ENCODE data around the gene ODAD3.
A peak's percentile ranks its signal among the peaks of the same experiment; 100 is the strongest.
"Not testable (repeated sequence)": the region's sequence is repeated elsewhere in the genome, so short reads cannot be mapped to it uniquely, and the experiment has no call there.

ODAD3 gene

DNA sequence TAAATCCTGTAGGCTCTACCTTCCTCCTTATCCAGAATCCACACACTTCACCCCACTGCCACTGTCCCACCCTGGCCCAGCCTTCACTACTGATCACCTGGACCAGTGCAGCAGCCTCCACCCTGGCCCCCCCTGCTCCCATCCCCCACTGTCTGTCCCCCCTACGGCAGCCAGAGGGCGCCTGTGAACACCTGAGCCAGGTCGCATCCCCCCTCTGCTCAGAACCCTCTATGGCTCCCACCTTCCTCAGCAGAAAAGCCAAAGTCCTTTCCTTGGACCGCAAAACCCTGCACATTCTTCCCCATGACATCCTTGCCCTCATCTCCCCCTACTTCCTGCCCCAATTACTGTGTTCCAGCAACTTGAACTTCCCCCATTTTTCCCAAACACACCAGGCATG is 25.3 kb upstream of the ODAD3 start:
- DNase-seq (ENCODE audit: low spot score): no peak

- not testable (repeated sequence) for DNase-seq (ENCODE audit: low spot score)
Observed at GRCh38 chr19:11458912-11459311, 24.0 kb upstream of the ODAD3 start.

GRCh38 chr19:11458236-11458900 is 23.4 kb upstream of the ODAD3 start:
- no peak for DNase-seq (ENCODE audit: low spot score)

GRCh38 chr19:11457831-11458230 is 22.9 kb upstream of the ODAD3 start:
- DNase-seq (ENCODE audit: low spot score): no peak

- peak; percentile 90 for DNase-seq (ENCODE audit: low spot score)
Observed at GRCh38 chr19:11457115-11457514, 22.2 kb upstream of the ODAD3 start.

DNA sequence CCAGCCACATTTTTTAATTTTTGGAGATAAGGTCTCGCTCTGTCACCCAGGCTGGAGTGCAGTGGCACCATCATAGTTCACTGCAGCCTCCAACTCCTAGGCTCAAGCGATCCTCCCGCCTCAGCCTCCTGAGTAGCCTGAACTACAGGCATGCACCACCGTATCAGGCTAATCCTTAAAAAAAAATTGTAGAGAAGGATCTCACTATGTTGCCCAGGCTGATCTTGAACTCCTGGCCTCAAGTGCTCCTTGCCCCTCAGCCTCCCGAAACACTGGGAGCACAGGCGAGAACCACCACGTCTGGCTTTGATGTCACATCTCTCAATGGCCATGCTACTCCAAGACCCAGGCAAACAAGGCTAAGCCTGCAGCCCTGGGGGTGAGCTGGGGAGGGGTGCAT is 21.7 kb upstream of the ODAD3 start:
- no peak for DNase-seq (ENCODE audit: low spot score)

- DNase-seq (ENCODE audit: low spot score): not testable (repeated sequence)
Observed at GRCh38 chr19:11455233-11455554, 20.3 kb upstream of the ODAD3 start.

DNA sequence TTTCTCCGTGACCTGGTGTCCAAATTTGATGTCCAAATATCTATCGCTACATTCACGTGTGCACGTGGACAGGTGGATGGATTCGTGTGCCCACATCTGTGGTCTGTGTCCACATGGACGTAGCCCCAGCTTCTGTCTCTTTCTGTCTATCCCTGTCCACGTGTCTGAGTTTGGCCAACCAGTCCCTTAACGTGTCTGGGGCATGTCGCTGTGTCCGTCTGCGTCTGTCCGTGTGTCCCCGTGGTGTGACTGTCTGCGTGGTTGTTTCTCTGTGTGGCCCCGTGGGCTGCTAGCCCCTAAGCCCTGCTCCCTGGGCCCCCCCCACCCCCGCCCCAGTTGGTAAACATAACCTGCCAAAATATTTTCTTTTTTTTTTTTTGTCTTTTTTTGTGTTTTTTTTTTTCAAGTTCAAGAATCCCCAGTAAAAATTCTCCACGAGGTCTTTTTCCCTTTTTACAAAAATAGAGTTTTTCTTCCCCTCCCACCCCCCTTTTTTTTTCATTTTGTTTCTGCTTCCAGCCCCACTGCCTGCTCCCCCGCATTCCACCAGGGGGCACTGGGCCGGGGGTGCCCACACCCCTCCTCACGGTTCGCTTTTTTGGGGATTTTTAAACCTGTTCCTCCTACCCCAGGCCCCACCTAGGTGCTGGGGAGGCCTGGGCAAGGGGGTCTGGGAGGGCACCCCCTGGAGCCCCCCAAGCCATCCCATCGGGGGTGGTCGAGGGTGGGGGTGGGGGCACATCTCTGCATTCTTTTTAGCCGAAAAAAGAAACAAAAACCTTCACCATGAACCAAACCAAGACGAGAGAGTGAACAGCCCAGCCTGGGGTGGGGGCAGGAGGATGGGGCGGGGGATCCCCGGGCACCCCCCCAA is 18.8 kb upstream of the ODAD3 start:
- no peak for DNase-seq (ENCODE audit: low spot score)

DNA sequence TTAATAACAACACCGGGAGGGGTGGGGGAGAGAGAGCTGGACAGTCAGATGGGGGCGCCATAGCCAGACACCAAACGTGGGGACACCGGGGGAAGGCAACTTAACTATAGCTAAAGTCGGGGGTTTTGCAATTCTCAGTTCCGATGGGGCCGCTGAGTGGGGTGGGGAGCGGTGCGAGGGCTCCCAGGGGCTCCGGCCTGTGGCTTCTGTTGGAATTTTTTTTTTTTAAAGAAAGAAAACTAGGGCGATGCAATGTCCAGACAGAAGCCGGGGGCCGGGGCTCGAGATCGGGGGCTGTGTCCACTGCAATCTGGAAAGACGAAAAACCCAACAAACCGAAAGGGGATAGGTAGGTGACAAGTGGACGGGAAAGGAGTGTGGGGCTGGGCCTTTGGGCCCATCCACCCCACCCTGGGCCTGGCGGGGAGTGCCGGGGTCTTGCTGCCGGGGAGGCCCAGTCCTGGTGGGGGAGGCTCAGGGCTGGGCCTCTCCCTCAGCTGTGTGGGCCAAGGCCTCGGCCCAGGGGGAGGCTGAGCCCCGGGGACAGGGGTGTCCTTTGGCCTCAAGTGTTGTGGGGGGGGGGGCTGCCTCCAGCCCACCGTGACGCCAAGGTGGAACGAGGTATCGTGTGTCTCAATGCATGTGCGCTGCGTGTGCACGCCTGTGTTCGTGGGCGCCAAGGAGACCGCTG is 17.8 kb upstream of the ODAD3 start:
- no peak for DNase-seq (ENCODE audit: low spot score)

DNA sequence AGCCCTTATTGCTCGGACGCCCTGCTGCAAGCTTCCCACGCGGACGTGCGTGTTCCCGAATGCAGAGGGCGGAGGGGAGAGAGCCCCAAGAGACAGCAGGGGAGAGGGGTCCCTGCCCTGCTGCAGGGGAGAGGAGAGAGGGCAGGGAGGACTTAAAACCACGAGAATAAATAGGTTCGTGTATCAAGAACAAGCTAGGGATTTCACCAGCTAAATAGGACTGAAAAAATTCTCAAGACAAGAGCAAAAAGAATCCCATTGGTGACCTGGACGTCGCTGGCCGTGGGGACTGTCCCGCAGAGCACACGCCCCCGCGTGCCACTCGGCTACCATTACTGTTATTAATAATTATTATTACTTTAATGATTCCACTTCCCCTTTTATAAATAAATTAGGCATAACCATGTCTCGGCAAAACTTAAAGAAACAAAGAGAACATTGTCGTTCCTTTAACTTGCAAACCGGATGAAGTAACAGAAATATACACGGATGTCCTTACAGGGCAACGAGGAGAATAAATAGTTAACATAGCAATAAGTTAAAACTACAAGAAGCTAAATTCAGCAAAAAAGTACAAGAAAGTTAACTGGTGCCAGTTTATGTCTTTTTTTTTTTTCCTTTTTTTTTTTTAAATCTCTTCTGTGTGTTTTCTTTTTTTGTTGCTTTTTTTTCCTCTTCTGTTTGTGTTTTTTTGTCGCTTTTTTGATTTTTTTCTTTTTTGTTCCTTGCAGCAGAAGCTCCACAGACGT is 17.1 kb upstream of the ODAD3 start:
- DNase-seq (ENCODE audit: low spot score): no peak

GRCh38 chr19:11451327-11451870 is 16.5 kb upstream of the ODAD3 start:
- DNase-seq (ENCODE audit: low spot score): no peak

GRCh38 chr19:11450570-11451326 is 15.8 kb upstream of the ODAD3 start:
- DNase-seq (ENCODE audit: low spot score): no peak

GRCh38 chr19:11448923-11449554 is 14.1 kb upstream of the ODAD3 start:
- no peak for DNase-seq (ENCODE audit: low spot score)

- no peak for DNase-seq (ENCODE audit: low spot score)
Observed at GRCh38 chr19:11448410-11448809, 13.5 kb upstream of the ODAD3 start.

DNA sequence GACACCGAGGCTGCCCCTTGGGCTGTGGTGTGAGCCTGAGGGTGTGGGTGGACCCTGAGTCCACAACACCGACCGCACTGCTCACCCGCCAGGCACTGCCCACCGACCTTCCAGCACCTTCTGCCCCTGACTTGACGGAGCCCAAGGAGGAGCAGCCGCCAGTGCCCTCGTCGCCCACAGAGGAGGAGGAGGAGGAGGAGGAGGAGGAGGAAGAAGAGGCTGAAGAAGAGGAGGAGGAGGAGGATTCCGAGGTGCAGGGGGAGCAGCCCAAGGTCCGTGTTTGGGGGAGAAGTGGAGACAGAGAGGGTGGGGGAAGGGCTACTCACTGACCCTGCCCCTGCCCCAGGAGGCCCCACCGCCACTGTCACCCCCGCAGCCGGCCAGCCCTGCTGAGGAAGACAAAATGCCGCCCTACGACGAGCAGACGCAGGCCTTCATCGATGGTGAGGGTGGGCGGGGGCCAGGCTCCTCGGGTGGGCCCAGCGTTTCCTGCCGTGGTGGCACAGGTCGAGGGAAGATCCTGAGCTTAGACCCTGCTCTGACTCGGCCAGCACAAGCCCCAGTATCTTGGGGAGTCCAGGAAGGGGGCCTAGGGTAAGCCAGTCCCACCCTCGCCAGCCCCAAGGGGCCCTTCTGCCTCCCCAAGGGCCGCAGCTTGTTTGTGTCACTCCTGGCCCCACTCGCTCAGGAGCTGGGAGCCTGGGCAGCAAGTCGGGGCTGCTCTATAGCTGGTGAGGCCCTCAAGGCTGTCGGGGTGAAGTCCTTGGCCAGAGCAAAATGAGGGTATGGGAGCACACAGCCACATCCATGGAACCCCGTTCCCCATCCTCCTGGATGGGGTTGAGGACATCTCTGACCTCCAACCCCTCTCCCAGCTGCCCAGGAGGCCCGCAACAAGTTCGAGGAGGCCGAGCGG is 12.7 kb upstream of the ODAD3 start:
- DNase-seq (ENCODE audit: low spot score): no peak

- DNase-seq (ENCODE audit: low spot score): peak; percentile 92
Observed at GRCh38 chr19:11446652-11447301, 11.9 kb upstream of the ODAD3 start.

DNA sequence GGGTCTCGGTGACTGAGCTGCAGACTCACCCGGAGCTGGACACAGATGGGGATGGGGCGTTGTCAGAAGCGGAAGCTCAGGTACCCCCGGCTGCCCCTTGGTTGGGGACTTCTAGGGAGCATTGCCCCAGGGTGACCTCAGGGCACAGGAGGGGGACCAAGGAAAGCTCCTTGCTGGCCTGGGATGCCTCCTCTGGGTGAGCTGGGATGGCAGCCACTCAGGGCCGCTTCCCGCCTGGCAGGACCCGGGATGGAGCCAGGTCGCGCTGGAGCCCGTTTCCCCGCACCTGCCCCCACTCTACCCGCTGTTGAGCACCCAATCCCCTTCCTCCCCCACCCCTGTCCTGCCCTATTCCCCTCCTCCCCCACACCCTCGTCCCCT is 11.3 kb upstream of the ODAD3 start:
- DNase-seq (ENCODE audit: low spot score): no peak

DNA sequence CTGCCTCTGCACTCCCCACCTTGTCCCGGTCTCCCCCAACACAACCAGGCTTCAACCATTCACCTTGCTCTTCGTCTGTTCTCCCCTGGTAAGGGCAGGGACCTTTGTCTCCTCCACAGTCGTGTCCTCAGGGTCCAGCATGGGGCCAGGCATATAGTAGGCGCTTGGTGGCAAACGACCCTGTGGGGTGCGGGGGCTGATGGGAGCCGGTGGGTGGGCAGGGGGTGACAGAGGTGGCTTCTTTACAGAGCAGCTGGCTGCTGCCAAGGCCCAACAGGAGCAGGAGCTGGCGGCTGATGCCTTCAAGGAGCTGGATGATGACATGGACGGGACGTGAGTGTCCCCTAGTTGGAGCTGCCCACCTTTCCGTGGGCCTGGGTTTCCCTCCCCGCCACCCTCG is 10.2 kb upstream of the ODAD3 start:
- no peak for DNase-seq (ENCODE audit: low spot score)

GRCh38 chr19:11444059-11444458 is 9.1 kb upstream of the ODAD3 start:
- no peak for DNase-seq (ENCODE audit: low spot score)

Measured in pons (tissue), 1 donor.